GM18520 (cell line): ENCODE measurements around the gene OR10A5.
"Not testable (repeated sequence)": the region's sequence is repeated elsewhere in the genome, so short reads cannot be mapped to it uniquely, and the experiment has no call there.

Experiments used
- ATAC-seq: cut with Tn5 transposase; IDR thresholded peaks from one replicate; pipeline ENCODE4 v1.9.1; 2021; ENCODE audit not compliant: unreplicated experiment

OR10A5 gene

DNA sequence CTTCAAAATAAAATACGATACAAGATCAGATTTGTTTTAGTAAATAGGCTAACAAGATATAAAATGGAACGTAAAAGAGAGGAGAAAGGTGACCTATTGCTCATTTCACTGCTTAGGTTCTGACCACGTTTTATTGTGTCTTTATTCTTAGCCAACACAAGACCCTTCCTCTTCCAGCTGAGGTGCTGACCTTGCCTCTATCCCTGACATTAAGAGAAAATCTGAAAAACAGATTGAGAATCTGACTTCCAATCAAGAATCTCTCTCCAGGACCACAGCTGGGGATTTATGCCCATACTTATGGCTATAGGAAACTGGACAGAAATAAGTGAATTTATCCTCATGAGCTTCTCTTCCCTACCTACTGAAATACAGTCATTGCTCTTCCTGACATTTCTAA, at the start of gene OR10A5:
Gene OR10A5 (plus strand): TSS at position 301 of the 400 bp plus-strand sequence. CDS start 0 bp downstream, at position 301.
- no peak for ATAC-seq

GRCh38 chr11:6799402-6799801, 46.1 kb upstream of the OR10A5 start, which contains the start of gene OR6A2:
Gene OR6A2 (minus strand): TSS chr11:6799689. CDS start chr11:6795708, 3,981 bp downstream.
- no peak for ATAC-seq

DNA sequence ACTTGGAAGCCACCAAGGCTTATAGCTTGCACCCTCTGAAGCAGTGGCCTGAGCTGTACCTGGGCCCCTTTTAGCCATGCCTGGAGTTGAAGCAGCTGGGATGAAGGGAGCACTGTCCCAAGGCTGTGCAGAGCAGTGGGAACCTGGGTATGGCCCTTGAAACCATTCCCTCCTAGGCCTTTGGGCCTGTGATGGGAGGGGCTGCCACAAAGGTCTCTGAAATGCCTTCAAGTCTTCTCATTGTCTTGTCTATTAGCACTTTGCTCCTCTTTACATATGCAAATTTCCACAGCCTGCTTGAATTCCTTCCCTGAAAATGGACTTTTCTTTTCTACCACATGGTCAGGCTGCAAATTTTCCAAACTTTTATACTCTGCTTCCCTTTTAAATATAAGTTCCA, 44.4 kb upstream of the OR10A5 start:
- ATAC-seq = not testable (repeated sequence)

GRCh38 chr11:6812390-6813005, 33.0 kb upstream of the OR10A5 start:
- ATAC-seq = peak; percentile 78

- ATAC-seq = no peak
These were observed 31.8 kb upstream of the OR10A5 start for GRCh38 chr11:6813656-6814055.

DNA sequence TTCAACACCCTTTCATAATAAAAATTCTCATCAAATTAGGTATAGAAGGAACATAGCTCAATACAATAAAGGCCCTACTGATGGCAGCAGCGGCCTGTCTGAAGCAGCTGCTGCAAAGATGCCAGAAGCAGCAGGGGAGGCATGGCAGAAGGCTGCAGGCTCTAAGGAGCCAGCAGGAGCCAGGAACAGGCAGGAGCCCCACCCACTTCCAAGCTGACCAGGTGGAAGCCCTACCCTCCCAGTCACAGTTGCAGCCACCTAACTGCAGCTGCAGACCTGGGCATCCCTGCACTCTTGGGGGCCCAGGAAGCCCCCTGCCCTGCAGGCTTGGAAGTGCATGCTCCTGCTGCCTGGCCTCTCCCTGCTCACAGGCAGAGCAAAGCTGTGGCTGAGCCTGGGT, 27.8 kb upstream of the OR10A5 start:
- no peak for ATAC-seq

GRCh38 chr11:6818967-6819366, 26.5 kb upstream of the OR10A5 start:
- ATAC-seq = no peak

GRCh38 chr11:6824136-6824823, 21.2 kb upstream of the OR10A5 start:
- ATAC-seq = no peak

DNA sequence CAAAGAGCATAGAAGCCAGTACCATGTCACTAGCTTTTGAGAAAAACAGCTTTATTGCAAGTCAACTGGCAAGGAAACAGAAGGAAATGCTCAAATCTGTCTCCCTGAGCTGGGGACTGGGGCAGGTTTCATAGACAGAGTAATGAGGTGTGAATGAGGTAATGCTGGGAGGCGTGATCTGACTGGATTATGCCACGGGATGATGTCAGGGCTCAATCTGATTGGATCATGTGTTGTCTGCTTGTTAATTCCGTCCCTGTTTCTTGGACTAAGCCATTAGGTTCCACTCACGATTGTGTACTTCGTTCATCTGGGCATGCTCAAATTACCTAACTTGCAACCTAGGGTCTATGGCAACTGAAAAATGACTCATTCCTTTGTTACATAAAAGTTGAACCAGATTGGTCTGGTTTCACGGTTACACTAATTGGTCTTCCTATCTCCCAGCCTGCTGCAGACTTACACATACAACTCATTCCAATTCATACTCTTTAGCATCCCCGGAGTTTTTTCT, 20.2 kb upstream of the OR10A5 start:
- no peak for ATAC-seq

DNA sequence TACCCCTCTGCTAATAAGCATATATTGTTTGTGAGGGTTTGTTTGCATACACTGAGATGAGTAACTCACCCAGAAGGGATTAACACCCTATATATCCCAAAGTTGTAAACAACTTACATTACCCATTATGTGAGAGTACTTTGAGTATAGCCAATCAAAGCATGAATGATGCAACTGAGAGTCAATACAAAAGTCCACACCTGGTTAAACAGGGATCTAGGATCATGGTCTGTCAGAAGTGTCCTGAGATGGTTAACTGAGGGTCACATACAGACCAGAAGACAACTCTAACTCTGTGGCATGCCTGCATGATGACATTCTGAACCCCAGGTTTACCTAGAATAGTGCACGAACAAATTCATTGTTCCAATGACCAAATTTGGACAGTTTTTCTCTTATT, 17.4 kb upstream of the OR10A5 start:
- no peak for ATAC-seq

GRCh38 chr11:6833356-6833755, 12.1 kb upstream of the OR10A5 start:
- ATAC-seq = no peak

DNA sequence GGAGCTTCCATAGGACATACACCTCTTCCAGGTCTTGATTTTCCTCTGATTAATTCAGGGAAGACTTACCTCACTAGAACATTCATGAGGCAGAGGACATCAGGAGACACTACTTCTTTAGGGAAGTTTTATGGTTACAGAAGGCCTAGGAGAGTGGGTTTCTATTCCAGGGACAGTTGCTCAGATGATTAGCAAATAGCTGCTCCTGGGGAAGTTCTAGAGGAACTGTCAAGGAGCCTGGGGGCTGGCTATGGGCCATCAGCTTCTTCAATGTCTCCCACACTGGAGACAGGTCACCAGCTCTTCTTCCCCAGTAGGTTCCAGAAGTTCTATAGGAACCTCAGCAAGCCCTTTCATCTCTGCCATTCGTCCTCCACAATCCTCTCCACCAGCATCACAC, 11.5 kb upstream of the OR10A5 start:
- no peak for ATAC-seq

DNA sequence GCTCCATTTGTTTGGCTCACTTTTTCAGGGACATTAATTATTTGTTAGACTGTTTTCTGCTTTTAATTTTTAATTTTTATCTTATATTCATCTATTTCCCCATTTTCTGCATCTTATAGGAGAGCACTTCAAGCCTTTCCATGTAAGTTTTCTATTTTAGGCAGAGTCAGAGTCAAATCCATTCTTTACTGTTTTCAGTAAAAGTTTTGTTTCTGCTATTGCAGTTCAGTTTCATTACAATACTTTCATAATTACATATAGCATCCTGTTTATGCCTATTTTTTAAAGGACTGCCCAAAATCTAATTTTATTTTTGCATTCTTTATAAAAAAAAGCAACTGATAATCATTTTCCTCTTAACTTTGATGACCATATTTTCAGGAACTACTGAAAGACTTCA, 3.8 kb upstream of the OR10A5 start:
- ATAC-seq = no peak

DNA sequence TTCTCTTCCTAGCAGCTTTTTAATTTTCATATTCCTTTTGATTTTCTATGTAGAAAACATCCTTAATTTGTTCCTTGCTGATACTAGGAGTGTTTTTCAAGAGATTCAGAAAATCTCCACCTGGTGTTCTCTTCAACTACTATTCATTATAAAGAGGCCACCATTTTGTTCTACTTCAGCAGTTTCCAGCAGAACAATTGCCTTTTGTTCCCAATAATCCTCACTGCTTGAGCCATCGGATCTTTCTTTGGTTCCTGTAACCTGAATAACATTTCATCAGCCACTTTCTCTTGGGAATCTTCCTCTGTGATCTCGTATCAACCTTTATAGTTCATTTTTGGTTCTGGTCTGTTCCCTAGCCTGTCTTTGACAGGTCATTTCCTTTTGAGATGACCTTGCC, 1.8 kb upstream of the OR10A5 start:
- ATAC-seq = no peak

DNA sequence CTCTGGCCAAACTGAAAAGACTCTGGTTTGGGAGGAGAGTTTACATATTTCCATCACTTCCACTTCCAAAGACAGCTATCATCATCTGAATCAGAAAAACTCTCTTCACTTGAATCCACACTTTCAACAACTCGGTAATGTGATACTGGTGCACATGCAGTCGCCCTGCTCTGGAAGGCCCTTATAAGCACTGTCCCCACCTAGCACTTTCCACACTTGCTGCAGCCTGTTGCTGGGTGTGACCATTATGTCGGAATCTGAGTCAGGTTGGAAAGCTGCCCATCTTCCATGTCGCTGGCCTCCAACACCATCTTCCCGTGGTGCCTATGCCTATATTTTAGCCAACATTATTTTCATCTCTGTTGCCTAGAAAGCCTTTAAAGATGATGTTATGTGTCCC, 1.1 kb upstream of the OR10A5 start:
- ATAC-seq = no peak

DNA sequence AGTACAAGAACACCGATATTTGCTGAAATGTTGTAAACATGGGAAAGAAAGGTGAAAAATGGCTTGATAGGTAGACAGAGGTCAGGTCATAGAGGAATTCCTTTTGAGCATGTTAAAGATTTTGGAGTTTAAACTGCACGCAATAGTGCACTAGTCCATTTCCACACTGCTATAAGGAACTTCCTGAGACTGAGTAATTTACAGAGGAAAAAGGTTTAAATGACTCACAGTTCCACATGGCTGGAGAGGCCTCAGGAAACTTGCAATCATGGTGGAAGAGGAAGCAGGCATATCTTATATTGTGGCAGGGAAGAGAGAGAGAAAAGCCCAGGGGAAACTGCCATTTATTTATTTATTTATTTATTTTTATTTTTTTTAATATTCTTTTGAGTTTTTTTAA, 5.0 kb downstream of the OR10A5 start:
- no peak for ATAC-seq

DNA sequence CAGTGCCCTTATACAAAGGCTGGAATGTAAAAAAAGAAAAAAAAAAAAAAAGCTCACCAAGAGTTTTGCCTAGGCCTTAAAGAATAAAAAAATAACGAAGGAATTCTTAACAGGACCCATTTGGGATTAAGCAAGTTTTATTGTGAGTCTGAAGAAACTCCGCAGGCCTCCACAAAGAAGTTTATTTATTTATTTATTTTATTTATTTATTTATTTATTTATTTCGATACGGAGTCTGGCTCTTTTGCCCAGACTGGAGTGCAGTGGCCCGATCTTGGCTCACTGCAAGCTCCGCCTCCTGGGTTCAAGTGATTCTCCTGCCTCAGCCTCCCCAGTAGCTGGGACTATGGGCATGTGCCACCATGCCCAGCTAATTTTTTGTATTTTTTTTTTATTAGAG, 9.3 kb downstream of the OR10A5 start:
- ATAC-seq = not testable (repeated sequence)

GRCh38 chr11:6855971-6856541, 10.6 kb downstream of the OR10A5 start:
- ATAC-seq = no peak

- peak; percentile 77 for ATAC-seq
These were observed 11.4 kb downstream of the OR10A5 start for GRCh38 chr11:6856871-6857270.

DNA sequence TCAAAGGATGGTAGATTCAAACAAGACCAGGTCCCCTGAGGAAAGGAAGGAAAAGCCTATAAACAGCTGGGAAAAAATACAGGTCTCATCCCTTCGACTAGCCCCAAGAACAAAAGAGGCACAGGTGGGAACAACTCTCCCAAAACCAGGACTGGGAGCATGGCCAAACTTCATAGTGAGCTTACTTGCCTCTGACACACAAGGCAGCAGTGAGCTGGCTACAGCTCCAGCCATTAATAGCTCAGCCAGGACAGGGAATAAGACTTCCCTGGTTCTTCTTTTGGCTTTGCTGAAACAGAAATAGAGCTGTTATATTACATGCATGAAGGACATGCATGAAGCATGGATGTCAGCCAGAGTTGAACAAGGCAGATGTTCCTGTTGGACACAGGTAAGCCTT, 17.5 kb downstream of the OR10A5 start, which contains the start of gene OR10A2:
Gene OR10A2 (plus strand): TSS at position 97 of the 400 bp plus-strand sequence. CDS start 6,698 bp downstream, outside the sequence.
- no peak for ATAC-seq

DNA sequence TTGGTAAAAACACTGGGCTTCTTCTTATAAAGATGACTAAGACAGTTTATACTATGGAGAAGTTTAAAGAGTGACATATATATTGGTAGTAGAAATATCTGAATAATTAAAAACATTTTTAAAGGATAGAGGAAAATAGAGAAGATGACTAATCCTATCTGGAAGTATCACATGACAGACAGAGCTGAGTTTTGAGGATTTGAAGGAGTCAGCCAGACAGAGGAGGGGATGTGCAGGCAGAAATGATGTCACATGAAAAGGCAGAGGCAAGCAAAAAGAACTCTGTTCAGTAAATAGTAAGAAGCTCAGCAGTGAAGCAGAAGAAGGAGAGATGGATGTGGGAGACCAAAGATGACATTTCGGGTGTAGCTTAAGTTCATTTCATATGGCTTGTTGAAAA, 19.0 kb downstream of the OR10A5 start:
- no peak for ATAC-seq

DNA sequence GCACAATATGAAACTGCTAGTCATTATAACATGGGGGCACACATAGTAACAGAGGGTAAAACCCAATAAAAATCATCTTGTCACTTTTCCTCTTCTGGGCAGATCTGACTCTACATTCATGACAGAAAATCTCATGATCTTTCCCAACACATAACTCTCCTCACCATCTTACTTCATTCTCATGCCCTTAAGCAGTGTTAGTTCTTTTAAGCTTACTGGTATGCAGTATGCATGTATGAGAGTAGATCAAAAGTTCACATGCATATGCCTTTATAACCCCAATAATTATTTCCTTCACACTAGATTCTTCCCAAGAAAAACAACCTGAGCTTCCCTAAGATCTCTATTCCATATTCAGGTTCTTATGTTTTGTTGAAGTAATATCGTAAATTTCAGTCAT, 25.8 kb downstream of the OR10A5 start:
- ATAC-seq = no peak
